Inflammatory macrophage (primary cell): ENCODE results near the gene PIGQ.

Experiments
- DNase-seq, 2 donors: peaks; one replicate each; pipeline ENCODE4 v3.0.0-alpha.2; 2020 to 2022

PIGQ gene

DNA sequence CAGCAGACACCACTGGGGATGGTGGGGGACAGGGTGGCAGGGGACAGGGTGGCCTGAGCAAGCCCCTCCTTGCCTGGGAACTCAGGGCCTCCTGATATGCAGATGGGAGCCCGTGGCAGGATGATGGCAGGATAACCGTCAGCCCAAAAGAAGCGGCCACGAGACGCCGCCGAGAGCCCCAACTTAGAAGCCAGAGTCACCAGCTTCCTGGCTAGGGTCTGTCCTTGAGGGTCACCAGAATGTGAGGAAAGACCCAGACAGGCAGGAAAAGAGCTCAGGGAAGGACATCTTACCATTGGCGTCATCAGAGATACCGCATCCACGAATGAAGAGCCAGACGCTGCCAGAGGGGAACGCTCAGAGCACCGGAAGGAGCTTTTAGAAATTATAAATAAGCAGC is 39.5 kb downstream of the PIGQ start:
- no peak for DNase-seq

DNA sequence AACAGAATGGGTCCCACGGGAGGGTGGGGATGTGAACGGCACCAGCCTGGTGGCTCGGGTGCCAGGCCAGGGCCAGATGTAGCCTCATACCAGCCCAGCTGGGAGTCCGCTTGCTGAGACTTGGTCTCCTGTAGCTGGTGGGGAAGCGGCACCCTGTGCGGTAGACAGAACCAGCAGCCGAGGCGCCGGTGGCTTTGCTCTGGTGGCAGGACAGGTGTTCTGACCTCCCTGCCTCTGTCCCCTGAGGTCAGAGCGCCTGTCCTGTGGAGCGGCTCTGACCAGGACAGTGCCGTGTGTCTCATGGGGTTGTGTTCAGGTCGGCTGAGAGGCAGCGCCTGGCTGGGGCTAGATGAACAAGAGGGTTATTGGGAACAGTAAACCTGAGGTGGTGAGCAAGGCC is 40.2 kb downstream of the PIGQ start:
- no peak for DNase-seq

GRCh38 chr16:610513-611381 is 41.0 kb downstream of the PIGQ start:
- peak; percentile 53 to 68 for DNase-seq

GRCh38 chr16:615122-615521 is 45.4 kb downstream of the PIGQ start:
- no peak for DNase-seq

- DNase-seq = no peak
Observed at GRCh38 chr16:616733-617586, 47.2 kb downstream of the PIGQ start.

GRCh38 chr16:617855-618254 is 48.1 kb downstream of the PIGQ start:
- no peak for DNase-seq

- DNase-seq = no peak
Observed at GRCh38 chr16:619476-620100, 49.8 kb downstream of the PIGQ start.

DNA sequence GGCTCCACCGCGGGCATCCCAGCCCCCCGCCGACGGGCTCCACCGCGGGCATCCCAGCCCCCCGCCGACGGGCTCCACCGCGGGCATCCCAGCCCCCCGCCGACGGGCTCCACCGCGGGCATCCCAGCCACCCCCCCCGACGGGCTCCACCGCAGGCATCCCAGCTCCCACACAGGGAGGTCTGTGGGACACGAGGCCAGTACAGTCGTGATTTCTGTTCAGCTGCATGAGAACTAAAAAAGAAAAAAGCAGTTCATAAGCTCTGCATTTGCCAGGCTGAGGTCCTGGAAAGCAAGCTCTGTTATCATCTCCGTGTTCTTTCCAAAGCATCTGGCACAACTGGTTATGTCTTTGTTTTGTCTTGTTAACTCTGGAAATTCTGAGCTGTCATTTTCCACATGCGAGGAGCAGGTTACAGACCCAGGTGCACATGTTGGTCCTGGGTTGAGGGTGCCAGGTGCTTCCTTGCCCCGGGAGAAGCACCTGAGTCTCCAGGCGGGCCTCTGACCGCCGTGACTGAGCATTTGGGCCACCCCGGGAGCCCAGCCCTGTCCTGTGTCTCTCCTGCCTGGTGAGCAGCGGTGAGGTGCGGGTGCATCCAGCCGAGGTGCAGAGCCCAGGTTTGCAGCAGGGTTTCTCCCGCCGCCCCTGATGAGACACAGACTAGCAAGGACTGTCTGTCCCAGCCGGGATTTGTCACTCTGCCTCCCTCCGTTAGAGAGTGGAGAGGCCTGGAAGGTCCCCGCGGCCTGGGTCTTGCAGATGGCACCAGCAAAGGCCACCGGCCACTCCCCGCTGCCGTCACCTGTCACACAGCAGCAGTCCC is 51.1 kb downstream of the PIGQ start:
- no peak for DNase-seq

DNA sequence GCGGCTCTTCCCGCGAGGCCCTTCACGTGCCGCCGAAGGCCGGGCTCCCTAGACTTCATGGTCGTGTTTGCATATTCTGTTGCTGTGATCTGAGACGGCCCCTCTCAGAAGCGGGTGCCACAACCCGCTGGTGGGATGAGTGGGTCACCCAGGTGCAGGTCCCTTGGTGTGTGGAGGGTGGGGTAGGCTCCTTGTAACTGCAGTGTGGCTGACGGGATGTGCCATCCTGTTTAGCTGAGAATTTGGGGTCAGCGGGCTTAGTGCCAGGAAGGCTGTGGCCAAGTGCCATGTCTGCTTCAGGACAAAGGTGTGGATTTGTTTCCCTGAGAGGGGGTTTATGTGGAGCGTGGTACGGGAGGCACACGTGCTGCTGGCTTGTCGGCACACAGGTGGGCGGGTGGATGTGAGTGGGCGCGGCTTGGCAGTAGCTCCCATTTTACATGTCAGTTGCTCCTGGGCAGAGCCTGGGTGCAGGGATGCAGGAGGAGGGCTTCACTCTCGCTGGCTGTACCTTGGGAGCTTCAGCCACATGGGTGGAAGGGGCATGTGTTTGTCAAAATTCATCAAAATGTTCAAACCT is 51.8 kb downstream of the PIGQ start:
- no peak for DNase-seq

GRCh38 chr16:622920-623280 is 53.1 kb downstream of the PIGQ start:
- DNase-seq = no peak

DNA sequence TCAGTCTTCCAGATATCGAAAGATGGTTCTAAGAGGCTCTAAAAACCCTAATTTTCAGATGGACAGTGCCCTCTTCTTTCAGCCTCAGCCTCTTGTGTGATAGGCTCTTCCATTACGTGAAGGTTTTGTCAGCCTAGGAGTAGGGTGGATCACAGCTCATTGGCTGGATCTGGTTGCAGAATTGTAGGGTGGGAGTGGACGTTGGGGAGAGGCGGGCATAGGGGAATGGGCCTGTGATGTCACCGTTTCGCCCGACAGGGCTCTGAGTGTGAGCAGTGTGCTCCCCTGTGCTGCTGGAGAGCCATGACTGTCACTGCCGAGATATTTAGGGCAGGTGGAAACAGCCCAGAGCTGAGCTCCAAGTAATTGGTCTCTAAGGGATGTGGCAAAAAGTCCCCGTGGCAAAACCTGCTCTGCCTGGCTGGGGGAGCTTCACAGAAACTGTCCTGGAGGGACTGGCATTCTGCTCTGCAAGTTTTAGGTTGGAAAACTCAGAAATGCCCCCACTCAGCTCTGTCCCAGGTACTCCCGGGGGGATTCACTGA is 54.8 kb downstream of the PIGQ start:
- no peak for DNase-seq

- DNase-seq = no peak
Observed at GRCh38 chr16:625117-625976, 55.6 kb downstream of the PIGQ start.

- no peak for DNase-seq
Observed at GRCh38 chr16:625977-626765, 56.4 kb downstream of the PIGQ start.

DNA sequence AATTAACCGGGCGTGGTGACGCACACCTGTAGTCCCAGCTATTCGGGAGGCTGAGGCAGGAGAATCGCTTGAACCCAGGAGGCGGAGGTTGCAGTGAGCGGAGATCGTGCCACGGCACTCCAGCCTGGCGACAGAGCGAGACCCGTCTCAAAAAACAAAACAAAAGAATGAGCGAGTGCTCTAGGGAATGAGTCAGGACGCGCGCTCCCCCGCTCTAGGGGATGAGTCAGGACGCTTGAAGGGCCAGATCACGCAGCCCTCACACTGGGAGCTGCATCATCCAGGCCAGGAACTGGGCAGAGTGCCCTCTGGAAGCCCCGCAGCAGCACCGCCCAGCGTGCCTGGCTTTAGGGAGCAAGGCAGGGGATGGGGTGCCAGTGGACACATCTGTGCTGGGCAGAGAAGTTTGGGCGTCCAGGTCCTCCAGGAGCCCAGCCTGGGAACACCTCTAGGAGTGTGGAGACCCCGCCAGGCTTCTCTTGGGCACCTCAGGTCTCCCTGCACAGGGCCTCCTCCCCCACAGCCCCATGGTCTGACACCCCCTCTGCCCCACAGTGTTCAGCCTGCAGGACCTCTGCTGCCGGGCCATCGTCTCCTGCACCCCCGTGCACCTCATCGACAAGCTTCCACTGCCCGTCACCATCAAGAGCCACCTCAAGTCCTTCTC is 57.2 kb downstream of the PIGQ start:
- no peak for DNase-seq

DNA sequence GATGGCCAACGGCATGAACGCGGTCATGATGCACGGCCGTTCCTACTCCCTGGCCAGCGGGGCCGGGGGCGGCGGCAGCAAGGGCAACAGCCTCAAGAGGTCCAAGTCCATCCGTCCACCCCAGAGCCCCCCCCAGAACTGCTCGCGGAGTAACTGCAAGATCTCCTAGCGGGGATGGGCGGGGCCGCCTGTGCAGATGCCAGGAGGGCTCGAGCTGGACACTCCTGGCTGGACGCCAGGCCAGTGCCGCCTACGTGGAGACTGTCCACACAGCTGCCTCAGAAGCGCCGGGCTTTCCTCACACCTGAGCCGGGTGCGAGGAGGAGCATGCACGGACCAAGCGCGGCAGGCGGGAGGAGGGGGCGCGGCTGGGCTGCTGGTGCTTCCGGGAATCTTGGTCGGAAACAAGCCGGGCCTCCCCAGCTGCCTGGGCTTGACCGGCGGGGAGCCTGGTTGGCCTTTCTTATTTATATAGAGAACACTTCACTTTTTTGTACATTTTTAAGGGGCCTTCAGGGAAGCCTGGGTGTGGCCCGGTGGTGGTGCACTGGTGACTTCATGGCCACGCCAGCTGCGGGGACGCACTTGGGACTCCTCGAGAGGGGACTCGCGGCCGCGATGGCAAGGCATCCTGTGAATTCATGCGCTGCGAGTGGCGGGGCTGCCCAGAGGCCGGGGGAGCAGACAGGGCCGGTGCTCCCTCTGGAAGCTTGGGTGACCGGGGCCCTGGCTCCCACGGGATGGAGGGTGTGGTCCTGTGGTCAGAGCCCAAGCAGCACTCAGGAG is 57.9 kb downstream of the PIGQ start:
- DNase-seq = no peak

DNA sequence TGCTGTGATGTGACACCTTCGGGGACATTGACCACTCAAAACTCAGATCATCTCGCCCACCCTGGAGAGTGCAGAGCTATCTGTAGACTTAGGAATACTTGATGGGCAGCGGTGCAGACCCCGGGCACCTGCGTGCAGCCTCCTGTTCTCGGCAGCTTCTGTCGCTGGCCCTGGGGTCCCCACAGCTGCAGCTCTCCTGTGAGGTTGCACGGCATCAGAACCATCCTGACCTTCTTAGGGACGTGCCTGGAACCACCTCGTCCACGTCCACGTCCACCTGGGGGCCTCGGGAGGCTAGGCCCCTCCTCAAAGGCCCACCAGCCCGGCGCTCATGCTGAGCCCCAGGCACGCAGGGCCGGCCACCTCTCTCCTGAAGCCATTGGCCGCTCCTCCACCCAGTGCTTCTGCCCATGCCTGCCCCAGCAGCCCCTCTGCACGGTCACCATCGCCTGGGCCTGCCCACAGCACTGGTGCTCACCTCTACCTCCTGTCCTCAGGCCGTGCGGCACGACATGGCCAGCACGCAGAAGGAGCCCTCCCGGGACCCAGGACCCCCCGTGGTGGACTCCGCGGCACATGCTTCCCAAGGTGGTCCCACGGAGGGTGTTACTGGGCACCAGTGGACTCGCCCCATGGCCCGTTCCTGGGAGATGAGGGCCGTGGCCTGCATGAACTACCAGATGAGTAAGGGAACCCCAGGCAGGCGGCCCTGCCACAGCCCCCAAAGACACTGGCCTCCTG is 58.7 kb downstream of the PIGQ start:
- DNase-seq = no peak

GRCh38 chr16:629185-629832 is 59.5 kb downstream of the PIGQ start:
- no peak for DNase-seq
